ENCODE results near the gene MAP3K14.
A peak's percentile ranks its signal among the peaks of the same experiment; 100 is the strongest.
"Not testable (repeated sequence)": the region's sequence is repeated elsewhere in the genome, so short reads cannot be mapped to it uniquely, and the experiment has no call there.

MAP3K14 gene

DNA sequence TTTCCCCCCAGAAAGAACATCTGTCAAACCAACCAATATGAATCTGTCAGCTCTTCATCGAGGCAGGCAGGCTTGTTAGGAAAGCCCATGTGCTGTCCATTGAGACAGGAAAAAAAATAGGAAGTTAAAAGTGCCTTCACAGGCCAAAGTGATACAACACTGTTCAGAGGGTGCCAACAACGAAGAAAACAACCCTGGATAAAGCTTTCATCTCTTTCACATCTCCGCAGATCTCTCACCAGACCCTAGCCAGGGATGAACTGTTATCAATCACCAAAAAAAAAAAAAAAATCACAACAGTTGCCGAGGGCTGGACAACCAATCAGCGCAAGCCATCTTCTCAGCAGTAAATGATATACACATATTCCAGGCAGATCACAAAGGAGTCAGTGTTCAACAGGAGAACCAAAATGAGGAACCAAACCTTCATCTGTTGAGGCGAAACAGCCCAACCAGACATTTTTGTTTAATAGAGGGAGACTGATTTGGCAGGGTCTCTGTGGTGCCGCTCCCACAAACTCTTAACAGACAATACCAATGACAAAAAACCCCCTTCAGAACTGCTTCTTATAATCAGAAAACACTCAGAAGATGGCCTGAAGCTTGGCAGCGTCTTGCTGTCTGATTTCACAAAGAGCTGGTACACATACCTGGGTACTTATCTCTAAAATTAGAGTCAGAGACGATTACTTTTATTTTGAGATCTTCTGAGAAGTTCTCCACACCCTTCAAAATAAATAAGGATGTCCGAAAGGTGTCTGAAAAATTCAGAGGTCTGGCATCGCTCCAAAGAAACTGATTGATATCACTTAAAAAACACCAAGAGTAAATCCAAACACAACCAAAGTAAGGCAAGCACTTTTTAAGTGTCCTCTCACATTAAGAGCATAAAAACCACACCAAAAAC lies 1.8 kb downstream of the MAP3K14 start:
- DNase-seq = no peak

DNA sequence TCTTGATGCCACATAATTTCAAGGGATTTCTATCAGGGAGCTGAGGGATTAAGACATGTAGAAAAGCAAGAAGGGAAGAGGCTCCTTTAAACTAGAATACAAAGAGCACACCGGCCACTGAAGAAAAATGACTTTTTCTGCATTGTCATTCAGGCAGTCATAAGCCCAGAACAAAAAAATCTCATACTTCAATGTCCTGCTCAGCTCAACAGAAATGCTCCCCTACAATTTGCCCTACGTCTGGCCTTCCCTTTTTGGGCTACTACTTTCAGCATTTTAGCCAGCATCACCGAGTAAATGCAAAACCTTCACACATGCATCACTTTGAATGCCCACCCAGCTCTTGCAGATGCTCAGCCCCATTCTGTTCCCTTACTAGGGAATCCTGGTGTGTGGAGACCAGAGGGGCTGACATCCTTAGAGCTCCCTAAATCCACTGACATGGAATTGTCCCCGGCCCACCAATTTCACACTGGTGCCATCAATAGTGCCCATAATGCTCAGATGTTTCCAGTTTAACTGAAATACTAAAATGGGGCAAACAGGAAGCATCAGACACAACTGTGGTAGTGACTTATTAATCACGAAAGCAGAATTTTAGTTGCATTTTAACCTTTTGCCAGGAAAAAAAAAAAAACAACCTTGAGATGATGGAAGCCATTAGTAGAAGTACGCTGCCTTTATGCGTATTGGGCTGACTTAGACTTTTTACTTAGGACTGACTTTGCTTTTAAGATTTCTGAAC lies 2.7 kb downstream of the MAP3K14 start:
- no peak for DNase-seq

DNA sequence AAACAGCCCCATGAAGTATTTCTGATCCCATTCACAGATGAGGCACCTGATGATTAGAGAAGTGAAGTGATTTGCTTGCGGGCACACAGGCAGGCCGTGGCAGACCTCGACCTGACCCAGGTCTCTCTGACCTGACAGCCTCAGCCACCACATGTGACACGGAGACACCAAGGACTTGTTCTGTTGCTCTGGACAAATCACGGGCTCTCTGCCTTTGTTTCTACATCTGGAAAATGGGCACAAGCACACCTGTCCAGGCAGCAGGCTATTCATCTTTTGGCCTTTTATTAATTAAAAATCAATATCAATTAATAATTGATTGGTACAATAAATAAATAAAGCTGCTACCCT lies 3.4 kb downstream of the MAP3K14 start:
- no peak for DNase-seq

DNA sequence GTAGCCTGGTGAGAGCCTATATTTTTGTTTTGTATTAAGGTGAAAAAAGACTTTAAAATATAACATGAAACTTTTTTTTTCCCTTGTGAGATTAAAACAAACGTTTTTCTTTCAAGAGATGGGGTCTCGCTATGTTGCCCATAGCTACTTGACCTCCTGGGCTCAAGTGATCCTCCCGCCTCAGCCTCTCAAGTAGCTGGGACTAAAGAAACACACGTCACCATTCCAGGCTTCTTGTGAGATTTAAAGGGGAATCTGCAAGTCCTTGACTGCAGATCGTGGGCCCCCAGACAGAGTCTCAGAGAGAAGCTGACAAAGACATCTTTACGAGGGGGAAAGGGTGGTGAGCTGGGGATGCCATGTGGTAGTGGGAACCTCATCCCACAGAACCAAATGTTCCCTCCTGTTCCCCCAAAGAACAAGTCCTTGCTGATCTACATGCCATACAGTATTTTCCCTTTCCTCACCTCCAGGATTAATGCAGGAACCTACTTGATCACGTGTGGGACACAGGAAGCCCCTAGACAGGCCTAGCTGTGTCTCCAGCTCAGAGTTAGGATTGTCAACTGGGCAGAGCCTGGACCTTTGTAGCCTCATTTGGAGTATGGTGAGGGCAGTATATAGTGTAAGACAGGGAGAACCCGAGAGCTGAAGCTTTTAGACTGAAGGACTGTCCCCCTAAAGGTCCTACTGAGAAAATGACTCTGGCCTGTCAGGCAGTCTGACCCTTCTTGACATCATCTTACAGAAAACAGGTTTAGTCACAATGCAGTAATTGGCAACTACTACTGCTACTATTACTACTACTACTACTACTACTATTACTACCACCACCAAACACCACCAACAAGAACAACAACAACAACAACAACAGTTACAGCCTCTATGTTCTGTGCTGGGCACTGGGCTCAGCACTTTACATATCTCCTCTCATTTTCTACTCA lies 4.1 kb downstream of the MAP3K14 start:
- no peak for DNase-seq

DNA sequence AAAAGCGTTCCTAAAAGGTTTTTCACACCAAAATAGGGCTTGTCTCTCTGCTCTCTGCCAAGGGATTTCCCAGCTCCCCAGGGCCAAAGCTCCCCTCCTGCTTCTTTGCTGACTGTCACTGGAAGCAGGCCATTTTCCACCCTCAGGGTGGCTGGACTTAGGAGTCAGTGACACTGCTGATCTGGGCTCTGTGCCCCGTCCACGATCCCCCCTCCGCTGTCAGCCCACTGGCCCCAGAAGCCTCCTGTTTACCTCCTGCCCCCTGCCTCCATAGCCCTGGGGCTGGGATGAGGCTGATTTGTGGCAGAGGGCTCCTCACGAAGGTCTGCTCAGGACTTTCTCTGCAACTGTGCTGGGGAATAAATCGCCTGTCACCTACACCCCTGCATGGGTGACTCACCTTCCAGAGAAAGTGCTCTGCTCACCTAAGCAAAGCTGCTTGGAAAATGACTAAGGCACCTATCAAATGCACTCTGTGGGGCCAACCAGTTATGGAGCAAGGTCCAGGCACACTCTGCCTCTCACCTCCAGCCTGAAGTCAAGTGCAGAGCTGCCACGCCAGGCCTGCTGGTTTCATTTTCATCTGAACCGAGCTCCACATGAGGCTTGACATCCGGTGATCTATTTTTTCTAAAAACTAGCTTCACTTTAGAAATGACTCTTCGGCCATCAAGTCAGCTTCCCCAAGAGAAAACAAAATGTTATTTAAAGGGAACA lies 4.9 kb downstream of the MAP3K14 start:
- peak; percentile 75 to 77 for DNase-seq

DNA sequence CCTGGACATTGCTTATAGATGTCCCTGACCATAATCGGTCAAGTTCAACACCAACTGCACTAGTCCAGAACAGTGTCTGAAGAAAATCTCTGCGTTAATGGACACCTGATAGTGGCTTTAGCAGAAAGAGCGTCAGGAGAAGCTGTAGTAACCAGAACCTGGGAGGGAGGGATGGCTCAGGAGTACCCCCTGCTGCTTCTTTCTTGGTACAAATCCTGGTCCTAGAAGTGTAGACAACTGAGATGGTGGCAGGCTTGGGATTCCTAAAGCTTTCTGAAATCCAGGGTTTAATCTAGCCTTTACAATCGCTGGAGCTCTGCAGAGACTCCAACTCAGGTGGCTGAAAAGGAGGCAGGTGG lies 5.4 kb downstream of the MAP3K14 start:
- no peak for DNase-seq

DNA sequence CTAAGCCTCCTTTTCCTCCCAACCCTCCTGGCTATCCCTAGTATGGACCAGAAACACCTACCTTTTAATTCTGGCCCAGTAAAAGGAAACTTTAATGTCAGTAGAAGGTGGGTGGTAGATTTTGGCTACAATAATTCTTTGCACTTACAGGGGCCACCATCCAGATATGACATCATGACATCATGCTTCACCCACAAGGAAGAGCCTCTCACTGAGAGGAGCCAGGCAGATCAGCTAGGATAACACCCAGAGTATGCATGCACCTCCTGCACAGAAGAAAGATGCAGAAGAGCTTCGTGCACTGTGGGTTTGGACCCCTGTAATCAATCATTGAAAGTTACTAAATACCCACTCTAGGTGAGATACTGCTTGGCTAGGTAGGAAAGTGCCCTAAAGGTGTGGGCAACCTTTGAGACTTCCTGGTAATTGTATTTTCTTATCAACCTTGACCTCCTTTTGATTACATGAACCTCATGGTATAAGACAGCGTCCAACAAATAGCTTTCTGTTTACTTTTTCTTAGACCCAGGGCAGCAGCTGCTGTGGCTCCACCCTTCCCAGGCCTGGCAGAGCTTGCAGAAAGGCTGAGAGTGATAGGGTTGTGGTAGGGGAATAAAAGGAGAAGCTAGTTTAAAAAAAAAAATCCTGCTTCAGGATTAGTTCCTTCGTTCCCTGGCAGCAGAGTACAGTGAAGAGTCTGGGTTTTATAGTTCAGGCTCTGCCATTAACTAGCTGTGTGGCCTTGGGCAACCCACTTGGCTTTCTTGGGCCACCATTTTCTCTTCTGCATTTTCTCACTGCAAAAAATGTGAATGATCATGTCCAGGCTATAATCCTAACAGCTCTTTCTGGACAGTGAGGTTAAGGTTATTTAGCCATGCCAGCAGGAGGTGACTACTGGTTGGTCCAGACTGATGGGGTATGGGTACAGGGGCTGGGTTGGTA lies 6.2 kb downstream of the MAP3K14 start:
- DNase-seq = no peak

DNA sequence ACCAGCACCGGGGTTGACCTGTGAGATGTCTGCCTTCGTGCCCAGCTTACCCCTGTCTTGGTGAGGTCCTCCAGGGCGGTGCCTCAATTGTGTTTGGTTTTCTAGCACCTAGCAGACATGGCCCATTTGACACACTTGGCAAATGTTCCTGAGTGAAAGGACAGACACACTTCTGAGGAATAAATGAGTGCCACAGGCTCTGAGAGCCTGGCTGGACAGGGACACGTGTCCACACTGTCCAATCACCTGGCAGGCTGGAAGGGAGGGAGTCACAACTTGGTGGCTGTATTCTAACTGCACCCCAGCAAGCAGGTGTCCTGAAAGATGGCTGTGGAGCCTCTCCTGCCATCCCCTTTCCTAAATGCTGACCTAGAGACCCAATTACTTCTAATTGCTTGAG lies 7.4 kb downstream of the MAP3K14 start:
- DNase-seq = no peak

DNA sequence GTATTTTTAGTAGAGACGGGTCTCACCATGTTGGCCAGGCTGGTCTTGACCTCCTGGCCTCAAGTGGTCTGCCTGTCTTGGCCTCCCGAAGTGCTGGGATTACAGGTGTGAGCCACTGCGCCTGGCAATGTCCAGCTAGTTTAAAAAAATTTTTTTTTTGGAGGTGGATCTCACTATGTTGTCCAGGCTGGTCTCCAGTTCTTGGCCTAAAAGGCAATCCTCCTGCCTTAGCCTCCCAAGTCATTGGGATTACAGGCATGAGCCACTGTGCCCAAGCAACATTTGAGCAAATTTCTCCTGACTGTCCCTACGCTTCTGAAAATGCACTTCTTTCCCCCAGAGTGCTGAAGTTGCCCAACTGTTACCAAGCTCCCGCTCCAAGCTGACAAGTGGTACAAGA lies 8.0 kb downstream of the MAP3K14 start:
- no peak for DNase-seq

DNA sequence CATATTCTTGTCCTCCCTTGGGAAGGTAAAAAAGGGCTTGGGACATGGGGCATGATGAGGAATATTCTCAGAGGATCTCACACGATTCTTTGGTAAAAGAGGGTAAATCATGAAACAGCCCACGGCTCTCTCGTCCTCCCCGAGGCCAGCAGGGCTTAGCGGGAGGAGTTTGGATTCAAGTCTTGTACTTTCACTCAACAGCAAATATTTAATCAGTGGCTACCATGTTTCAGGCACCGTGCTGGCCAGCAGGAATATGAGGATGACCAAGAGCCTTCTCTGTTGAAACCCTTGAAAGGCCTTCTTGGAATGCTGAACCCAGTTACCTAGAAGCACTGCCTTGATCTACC lies 8.8 kb downstream of the MAP3K14 start:
- no peak for DNase-seq

DNA sequence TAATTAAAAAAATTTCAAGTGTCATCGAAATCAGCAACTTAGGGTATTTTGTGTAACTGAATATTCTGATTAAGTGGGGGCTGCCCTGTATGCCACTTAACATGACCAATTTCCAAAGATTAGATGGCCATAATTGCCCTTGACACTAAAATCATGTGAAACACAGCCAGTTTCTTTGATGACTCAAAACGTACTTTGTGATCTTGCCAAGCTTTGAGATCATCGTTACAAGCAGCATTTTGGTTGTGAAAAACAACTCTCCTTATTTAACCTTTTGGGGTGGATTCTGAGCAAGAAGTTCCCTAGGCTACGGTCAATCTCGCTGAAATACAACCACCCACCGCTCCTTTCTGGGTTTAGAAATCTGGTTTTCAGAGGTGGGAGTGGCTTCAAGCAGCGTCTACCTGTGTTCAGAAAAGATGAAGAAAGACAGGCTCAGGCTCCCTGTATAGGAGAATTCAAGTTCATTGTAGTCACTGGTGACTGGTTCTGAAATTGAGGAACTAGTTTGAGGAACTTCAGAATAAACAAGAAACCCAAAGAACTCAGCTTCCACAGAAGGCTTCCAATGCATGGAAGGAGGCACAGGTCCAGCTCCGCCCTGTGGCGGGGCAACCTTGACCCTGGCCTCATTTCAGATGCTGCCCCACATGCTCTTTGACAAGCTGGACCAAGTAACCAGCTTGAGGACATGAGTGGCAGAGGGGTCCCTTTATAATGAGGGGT lies 9.4 kb downstream of the MAP3K14 start:
- peak in 1 of 2 donors; percentile 49 for DNase-seq

DNA sequence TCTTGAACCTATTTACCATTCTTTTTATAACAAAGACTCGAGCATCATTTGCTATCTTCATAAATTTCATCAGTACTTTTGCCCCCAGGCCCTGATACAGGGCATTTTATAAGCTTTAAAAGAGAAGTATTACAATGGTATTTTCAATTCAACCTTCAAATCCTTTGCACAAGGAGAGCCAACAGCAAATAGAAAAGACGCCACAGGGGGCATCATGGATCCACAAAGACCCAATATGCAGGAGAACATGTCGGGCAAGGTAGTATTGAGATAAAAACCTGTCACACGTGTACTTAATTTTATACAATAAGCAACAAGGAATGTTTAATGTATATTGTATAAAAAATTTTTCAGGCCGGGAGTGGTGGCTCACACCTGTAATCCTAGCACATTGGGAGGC lies 10.2 kb downstream of the MAP3K14 start:
- DNase-seq = no peak

DNA sequence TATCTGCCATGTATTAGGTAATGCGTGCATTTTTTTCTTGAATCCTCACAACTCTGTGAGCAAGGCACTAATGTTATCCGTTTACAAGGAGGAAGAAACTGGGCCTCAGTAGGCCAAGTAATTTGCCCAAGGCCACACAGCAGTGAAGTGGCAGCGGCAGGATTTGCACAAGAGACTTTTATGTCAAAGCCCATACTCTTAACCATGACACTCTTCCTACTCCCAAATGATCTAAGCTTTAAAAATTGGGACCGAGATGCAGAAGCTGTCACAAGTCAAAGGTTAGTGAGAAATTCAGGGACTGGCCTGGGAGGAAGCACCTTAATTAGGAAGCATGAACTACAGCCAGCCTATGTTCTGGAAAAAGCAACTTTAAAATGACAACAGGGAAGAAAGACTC lies 10.7 kb downstream of the MAP3K14 start:
- no peak for DNase-seq

DNA sequence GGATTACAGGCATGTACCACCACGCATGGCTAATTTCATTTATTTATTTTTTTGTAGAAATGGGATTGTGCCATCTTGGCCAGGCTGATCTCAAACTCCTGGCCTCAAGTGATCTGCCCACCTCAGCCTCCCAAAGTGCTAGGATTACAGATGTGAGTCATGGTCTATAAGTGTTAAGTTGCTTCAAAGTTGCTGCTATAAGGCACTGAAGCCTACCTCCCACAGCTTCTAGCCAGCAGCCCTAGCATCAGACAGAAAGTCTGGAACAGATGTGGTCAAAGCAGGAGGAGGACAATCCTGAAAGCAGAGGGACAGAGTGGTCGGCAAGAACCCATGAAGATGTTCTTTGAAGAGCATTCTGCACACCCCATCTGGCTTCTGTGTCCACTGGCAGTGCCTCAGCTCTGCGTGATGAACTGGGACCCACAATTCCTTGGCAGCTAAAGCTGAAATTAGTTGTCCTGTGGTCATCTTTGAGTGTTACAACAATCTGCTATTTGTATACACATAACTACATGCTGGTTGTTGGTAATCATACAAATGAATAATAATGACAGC lies 11.2 kb downstream of the MAP3K14 start:
- DNase-seq = no peak

DNA sequence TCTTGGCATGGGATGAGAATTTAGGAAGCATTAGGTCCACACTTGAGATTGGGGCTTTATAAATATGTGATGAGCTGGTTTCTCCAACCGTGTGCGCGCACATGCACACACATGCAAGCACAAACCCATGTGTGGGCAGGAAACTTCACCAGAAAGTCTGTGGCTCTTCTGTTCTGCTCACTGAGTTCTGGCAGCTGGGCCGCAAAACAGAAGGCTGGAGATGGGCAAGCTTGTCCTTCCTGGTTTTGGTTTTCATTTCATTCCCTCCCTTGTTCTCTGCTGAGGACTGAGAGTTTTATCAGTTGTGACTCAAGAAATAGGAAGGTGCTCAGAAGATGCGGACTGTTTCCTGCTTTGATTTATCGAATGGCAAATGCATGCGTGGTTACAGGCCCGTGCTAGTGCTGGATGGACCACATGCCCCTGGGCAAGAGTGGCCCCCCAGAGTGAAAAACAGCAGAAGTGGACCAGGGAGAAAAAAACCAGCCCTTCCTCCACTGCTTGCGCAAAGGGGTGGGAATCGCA lies 14.1 kb downstream of the MAP3K14 start:
- no peak for DNase-seq

DNA sequence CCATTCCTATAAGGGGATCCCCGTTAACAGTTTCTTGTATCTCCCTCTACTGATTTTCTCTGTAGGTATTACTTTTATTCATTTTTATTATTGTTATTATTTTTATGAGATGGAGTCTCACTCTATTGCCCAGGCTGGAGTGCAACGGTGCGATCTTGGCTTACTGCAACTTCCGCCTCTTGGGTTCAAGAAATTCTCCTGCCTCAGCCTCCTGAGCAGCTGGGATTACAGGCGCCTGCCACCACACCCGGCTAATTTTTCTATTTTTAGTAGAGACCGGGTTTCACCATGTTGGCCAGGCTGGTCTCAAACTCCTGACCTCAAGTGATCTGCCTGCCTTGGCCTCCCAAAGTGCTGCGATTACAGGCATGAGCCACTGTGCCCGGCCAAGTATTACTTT lies 14.6 kb downstream of the MAP3K14 start:
- not testable (repeated sequence) for DNase-seq

DNA sequence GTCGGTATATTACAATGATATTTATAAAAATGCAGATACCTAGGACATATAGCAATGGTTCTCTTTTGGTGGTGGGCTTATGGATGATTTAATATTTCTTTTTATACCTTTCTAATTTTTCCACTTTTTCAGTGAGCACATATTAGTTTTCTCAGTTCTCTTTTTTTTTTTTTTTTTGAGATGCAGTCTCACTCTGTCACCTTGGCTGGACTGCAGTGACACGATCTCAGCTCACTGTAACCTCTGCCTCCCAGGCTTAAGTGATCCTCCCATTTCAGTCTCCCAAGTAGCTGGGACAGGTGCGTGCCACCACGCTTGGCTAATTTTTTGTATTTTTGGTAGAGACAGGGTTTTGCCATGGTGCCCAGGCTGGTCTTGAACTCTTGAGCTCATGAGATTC lies 15.1 kb downstream of the MAP3K14 start:
- no peak for DNase-seq

DNA sequence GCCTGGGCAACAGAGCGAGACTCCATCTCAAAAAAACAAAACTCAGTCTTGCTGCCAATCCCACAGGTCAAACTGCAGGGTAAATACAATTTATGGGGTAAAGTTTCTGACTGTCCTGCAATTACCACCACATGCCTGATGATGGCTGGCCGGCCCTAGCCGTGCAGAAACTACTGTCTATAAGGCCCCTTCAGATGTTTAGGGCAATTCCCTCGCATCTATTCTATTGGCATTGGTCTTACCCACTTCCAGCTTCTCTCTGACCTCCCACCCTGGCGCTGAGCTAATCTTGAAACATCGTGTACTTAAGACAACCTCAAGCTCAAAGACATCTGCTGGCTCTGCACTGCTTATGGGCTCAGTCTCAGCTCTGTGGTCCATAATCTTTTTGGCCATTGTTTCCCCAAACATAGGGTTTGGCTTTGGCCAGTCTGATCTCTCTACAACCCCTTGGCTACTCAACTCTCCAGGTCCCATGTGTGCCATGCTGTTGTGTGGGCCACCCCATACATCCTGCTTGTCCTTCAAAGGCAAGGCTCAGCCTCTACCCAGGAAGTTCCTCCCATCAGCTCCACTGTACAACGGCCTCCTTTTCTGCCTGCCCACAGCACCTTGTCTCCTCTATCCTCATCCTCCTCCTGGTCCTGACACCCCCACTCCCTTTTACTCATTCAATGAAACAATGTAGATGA lies 16.6 kb downstream of the MAP3K14 start:
- DNase-seq = no peak

DNA sequence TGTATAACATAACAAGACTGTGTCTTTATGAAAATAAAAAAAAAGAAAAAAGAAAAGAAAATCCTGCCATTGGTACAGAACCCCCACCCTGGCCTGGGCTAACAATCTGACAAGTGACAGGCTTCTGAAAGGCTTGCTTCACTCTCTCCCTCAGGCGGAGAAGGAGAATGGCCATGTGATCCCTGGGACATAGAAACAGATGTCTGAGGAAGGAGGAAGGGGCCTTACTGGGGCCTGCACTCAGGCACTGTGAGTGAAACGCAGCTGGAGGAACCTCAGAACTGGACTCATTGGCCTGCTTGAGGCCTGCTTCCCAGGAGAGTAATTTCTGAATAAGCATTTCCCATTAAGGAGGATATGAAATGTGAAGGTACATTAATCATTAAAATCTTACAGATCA lies 17.5 kb downstream of the MAP3K14 start:
- DNase-seq = no peak
